Liver (tissue), 2 donors: ENCODE results near the gene STAM2.

Experiments used
- ATF3 ChIP-seq: IDR thresholded peaks from 2 replicates; pipeline ENCODE4 v1.6.1; 2016; ENCODE audit warnings: antibody characterized with exemption
- HNF4A ChIP-seq, 2 donors: conservative IDR thresholded peaks; 2 replicates each; pipeline ENCODE4 v1.6.1; 2016; ENCODE audit warnings: antibody characterized with exemption in 2 of 2, mild to moderate bottlenecking in 2 of 2
- donor health status: healthy.

GRCh38 chr2:152175368-152176112 lies at the start of gene STAM2:
- peak in 1 of 2 donors; percentile 42 for TF ChIP-seq HNF4A (conservative IDR thresholded peaks at IDR 0.05)
- no peak for TF ChIP-seq ATF3
